DMS53 treated with DMSO at 0.1 percent for 48 hours (cell line): ENCODE measurements around the gene CD300A.
"Not testable (repeated sequence)": the region's sequence is repeated elsewhere in the genome, so short reads cannot be mapped to it uniquely, and the experiment has no call there.

Source experiments
- DNase-seq: peaks from one replicate; lab custom pipeline; 2025; ENCODE audit not compliant: unreplicated experiment; lab: John Stamatoyannopoulos, UW

CD300A gene

DNA sequence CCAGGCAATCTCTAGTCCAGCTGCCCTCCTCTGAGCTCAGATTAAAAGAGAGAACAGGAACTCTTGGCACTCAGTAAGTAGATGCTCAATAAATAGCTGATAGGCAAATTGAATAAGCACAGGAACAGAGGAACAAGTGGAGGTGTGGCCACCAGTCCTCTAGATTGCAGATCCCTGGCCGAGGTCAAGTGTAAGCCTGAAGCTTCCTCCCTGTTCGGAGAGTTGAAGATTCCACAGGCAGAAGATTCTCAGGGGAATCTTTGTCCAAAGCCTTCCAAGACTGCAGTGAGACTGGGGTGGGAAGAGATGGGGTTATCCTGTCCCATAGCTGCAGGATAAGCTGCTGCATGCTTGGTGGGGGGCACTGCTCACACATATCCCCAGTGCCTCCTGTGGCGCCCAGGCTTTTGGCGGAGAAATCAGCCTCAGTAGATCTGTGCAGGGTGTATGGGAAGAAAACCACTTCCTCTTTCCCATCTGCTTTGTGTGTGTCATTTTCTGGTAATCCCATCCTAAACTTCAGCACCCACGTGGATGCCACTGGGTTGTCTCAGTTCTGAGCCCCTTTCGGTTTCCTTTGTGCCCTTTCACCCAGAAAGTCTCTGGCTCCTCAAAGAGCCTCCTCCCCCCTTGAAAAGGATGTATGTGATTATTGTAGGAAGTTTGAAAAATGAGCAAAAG is 12.1 kb downstream of the CD300A start:
- DNase-seq: no peak

DNA sequence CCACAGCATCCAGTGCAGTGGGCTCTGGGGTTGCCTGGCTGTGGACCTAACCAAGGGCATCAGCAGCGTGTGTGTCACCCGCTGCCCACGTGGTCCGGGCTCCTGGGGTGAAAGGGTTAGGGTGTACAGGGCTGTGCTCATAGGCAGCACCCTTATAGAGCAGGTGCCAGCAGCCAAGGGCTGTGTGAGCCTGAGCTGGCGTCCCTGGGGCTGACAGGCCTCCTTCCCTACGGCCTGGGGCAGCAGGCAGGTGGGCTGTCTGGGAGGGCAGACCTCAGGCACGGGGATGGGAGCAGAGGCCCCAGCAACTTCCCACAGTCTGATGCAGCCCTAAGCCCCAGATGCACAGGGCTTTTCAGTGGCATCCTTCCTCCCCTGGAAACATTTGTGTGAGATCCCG is 13.9 kb downstream of the CD300A start:
- DNase-seq: no peak

DNA sequence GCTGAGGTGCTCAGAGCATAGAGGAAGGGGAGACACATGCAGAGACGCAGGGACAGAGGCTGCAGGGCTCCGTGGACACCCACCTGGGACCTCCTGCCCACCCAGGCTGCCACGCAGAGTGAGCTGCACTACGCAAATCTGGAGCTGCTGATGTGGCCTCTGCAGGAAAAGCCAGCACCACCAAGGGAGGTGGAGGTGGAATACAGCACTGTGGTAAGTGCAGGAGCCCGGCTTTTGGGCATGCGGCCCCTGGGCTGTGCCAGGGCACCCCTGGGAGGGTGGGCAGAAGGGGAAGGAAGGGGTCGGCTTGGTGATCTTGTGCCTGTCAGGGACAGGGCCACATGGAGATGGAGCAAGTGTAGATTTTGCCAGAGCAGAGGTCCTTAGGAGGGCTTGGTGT is 15.2 kb downstream of the CD300A start:
- DNase-seq: no peak

DNA sequence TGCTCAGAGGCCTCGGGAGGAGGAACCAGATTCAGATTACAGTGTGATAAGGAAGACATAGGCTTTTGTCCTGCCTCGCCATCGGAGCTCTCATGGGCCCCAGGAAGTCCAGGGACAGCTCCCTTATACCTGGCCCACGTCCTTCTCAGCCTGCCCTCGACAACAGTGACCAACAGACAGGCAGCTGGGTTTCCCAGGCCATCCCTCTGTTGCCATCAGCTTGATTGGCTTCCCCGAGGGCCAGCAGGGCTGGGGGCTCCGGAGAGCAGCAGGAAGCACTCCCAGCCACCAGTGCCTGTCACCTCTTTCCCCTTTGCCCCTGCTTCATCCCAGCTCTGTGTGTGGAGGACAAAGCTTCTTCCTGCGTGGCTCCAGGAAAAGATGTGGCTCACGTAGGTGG is 17.6 kb downstream of the CD300A start:
- DNase-seq: no peak

DNA sequence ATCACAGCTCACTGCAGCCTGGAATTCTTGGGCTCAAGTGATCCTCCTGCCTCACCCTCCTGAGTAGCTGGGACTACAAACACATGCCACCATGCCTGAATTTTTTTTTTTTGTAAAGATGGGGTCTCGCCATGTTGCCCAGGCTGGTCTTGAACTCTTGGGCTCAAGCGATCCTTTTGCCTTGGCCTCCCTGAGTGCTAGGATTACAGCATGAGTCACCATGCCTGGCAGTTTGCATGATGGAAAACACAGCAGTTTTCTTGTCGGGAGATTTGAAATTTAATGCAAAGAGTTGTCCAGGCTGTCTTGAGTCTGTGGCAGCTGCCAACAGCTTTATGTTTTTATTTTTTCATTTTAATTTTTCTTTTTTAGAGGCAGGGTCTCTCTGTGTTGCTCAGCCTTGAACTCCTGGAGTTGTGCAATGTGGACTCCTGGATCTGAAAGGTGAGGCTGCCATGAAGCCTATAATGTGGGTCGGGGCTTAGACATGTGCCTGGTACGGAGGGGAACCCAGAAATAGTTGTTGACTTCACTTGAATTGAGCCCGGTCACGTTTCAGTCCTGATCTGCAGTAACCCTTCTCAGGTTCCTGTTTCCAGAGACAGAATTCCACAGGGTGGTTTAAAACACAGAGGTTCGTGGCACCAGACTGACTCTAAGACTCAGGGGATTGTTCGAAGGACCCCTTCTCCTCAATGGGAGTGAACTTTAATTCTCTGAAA is 18.7 kb downstream of the CD300A start:
- no peak for DNase-seq

DNA sequence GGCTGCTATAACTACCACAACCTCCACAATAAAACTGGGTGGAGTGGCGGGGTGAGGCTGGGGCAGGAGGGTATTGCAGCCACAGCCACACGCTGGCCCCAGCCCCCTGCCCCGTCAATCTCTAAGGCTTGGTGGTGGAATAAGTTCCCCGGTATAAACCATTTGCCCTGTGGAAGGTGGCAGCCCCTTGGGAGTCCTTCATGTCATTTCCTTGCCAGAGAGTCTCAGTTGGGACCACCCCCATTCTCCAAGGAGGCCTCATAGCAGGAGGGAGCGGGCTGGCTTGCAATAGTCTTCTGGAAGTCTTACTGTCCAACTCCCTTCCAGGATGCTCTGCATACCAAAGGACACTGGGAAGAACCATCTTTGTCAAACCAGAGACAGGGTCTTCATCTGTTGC is 19.4 kb downstream of the CD300A start:
- no peak for DNase-seq

DNA sequence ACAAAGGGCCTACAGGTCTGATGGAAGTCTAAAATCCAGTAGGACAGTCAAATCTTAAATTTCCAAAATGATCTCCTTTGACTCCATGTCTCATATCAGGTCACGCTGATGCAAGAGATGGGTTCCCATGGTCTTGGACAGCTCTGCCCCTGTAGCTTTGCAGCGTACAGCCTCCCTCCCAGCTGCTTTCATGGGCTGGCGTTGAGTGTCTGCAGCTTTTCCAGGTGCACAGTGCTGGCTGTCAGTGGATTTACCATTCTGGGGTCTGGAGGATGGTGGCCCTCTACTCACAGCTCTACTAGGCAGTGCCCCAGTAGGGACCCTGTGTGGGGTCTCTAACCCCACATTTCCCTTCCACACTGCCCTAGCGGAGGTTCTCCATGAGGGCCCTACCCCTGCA is 21.8 kb downstream of the CD300A start:
- not testable (repeated sequence) for DNase-seq

DNA sequence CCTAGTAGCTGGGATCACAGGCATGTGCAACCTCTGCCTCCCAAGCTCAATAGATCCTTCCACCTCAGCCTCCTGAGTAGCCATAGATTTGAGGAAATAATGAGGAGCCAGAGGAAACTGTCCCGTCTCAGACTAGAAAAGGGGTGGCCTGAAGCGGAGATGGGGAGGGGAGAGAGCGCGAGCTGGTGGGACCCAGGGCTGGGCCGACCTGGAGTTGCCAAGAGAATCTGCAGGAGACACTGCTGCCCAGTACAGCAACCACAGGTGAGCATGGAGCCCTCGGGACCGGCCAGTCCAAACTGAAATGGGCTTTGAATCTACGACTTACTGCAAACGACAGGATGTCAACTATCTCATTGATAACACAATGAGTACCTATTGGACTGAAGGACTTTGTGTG is 24.3 kb downstream of the CD300A start:
- no peak for DNase-seq

DNA sequence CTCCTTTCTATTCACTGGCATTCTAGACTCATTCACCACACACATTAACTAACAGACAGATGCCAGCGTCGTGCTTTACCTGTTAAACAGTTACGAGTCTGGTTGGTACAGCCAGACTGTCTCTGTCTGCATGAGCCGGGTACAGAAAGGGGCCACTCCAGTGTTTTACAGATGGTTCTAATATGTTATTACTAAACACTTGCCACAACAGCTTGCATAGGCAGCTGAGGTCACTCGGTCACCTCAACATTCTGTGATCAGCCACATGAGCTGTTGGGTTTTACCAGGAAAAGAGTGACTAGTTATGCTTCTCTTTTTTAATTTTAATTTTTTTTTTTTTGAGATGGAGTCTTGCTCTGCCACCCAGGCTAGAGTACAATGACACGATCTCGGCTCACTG is 25.2 kb downstream of the CD300A start:
- no peak for DNase-seq

DNA sequence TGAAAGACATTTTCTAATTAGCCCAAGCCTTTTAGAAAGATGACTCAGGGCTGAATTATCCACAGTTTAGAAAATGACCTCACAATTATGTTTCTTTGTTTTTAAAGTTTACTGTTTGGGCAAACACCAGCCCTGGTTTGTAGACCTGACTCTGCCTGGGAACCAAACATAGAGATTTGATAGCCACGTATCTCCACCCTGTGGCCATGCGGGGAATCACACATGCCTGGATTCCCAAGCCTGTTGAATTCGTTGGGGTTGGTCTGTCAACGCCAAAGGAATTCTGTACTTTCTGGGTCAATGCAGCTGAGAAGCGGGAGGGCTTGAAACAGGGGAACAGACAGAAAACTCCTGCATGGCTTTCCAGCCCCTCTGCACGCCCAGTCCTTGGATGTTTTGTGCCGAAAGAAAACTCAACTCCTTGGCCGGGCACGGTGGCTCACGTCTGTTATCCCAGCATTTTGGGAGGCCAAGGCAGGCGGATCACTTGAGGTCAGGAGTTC is 26.9 kb downstream of the CD300A start:
- DNase-seq: peak; percentile 68

DNA sequence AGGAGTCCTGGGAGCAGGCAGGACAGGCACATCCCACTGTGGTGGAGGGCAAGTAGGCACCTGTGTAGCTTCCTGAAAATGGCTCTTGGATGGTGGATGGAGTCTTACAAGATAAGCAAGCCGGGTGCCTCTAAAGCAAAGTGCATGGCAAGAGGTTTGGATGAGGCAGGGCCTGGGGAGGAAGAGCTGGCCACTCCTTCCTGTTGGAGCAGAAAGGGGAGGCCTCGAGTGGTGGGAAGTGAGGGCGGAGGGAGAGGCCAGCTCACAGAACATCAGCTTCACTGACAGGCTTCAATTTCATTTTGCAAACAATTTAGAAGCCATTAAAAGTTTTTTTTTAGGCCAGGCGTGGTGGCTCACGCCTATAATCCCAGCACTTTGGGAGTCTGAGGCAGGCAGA is 31.0 kb downstream of the CD300A start:
- no peak for DNase-seq

DNA sequence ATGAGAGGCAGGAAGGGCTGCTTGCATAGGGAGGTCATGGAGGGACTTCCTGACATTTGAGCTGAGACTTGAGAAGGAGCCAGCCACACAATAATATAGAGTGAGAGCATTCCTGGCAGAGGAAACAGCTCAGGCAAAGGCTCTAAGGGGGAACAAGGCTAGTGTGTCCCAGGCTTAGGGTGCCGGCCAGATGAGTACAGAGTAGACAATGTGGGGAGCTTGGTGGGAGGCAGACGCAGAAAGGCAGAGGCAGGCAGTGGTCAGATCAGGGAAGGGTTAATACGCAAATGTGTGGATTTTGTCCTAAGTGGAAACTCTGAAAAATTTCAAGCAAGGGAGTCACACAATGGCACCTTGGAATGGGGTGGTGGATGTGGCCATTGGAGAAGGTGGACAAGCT is 33.6 kb downstream of the CD300A start:
- no peak for DNase-seq

DNA sequence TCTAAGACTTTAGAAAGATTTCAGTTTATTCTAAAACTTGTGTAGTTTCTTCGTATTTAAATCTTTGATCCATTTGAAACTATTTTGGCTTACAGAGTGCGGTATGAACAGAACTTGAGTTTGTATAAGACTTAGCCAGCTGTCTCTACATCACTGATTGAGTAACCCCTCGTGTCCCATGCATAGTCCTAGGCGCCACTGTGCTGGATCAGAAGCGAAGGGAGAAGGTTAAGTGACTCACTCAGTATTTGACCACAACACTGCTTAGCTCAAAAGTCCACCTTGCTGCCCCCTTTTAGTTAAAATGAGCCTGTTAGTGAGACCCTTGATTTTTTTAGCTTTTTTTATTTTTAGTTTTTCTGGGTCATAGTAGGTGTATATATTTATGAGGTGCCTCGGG is 36.4 kb downstream of the CD300A start:
- DNase-seq: no peak

DNA sequence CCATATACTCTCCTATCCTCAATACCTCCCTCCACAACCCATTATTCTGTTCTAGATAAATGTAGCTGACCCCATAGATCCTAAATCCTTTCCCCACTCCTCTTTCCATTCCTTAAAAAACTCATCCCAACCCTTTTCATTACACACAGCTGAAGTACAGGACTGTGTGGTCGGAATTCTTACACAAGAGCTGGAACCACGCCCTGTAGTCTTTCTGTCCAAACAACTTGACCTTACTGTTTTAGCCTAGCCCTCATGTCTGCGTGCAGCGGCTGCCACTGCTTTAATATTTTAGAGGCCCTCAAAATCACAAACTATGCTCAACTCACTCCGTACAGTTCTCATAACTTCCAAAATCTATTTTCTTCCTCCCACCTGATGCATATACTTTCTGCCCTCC is 37.5 kb downstream of the CD300A start:
- DNase-seq: not testable (repeated sequence)

DNA sequence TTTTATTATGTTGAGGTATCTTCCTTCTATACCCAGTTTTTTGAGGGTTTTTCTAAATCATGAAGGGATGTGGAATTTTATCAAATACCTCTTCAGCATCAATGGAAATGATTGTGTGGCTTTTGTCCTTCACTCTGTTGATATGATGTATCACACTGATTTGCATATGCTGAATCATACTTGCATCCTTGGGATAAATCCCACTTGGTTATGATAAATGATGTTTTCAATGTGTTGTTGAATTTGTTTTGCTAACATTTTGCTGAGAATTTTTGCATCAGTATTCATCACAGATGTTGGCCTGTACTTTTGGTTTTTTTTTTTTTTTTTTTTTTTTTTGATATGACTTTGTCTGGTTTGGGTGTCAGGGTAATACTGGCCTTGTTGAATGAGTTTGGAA is 41.7 kb downstream of the CD300A start:
- no peak for DNase-seq

DNA sequence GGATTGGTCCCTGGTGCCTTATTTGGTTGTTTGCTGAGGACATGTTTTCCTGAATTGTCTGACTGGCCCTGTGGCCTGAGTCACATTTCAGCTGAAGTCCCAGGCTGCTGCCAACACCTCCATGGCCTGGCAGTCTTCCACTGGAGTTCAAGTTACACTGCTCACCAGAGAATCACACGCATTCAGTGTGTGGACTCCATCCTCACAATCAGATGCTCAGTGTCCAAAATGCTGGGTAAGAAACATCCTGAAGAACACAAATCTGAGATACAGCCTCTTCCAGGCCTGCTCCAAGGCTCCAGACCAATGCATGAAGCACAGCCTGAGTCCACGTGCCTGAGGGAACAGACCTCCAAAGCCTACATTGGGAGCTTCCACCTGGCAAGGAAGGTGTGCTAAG is 45.6 kb downstream of the CD300A start:
- no peak for DNase-seq

DNA sequence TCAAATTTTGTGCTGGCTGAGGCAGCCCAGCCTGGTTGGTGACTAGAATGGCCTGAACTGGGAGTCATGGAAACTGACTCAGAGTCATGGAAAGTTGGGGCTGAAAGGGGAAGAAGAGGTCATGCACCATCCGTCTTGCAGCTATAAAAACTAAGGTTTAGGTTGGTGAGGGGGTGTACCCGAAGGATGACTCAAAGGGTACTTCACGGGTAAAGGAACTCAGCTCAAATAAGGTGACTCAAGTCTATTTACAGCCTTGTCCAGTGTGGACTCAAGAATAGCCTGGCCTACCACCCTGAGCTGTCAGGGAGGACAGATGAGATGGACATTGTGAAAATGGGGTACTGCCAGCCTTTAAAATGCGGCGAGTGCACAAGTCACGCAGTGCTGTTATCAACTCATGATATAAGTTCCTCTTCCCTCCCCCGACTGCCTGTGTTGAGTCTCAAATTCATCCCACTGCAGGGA is 46.2 kb downstream of the CD300A start:
- DNase-seq: no peak

DNA sequence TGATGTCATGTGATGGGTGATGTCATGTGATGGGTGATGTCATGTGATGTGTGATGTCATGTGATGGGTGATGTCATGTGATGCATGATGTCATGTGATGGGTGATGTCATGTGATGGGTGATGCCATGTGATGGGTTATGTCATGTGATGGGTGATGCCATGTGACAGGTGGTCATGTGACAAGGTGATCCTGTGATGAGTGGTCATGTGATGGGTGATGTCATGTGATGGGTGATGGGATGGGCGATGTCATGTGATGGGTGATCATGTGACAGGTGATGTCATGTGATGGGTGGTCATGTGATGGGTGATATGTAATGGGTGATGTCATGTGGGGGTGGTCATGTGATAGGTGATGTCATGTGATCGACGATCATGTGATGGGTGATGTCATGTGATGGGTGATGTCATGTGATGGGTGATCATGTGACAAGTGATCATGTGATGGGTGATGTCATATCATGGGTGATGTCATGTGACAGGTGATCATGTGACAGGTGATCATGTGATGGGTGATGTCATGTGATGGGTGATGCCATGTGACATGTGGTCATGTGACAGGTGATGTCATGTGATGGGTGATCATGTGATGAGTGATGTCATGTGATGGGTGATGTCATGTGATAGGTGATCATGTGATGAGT is 47.7 kb downstream of the CD300A start:
- no peak for DNase-seq

DNA sequence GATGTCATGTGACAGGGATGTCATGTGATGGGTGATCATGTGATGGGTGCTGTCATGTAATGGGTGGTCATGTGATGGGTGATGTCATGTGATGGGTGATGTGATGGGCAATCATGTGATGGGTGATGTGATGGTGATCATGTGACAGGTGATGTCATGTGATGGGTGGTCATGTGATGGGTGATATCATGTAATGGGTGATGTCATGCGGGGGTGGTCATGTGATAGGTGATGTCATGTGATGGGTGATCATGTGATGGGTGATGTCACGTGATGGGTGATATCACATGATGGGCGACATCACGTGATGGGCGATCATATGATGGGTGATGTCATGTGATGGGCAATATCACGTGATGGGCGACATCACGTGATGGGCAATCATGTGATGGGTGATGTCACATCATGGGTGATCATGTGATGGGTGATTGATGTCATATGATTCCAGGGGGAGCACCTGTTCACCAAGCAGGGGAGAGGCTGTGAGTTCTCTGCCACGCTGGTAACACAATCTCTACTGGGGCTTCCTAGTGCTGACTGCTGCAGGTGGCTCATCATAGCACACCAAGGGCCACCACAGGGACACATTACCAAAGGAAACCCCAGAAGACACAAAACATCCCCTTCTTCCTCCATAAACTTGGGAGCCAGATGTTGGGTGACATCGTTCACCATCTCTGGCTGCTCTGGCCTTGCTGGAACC is 48.3 kb downstream of the CD300A start:
- DNase-seq: no peak

DNA sequence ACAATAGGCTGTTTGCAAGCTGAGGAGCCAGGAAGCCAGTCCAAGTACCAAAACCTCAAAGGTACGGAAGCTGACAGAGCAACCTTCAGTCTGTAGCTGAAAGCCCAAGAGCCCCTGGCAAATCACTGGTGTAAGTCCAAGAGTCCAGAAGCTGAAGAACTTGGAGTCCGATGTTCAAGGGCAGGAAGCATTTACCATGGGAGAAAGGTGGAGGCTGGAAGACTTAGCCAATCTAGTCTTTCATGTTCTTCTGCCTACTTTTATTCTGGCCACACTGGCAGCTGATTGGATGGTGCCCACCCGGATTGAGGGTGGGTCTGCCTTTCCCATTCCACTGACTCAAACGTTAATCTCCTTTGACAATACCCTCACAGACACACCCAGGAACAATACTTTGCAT is 49.5 kb downstream of the CD300A start:
- no peak for DNase-seq

DNA sequence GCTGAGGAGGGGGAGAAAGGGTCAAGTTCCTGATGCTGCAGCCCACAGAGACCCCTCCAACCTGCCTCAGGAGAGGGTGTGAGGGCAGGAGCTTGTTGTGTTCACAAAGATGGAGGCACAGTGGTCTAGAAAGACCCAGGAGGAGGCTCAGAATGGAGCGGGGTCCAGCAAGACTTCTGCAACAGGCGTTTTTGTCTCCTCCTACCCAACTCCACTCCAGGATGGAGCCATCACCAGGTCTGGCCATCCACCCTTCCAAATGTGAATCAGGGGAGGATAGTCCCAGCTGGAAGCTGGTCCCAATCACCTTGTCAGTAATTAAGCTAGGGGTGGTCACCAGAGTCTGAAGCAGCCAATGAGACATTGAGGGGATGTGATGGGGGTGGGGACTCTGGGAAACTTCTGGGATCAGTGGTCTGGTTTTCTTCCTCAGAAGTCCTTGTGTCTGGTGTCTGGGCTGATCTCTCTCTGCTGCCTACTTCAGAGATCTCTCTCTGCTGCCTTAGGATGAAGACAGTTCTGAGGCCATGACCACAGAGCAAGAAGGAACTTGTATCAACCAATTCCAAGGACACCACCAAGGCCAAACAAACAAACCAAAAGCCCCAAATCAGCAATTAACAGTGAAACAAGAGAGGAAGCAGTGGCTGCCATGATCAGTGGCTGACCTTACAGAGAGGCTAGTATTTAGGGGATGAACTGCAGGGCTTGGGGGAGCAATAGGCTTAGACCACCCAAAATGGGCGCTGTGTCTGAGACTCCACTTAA is 50.3 kb downstream of the CD300A start:
- DNase-seq: no peak
